PC-9 (cell line): ENCODE measurements around the gene GNAQ. TPM values are rescaled to one million over a fixed set of nuclear protein-coding genes. Genes with fewer than 3 reads are reported as not detected.
"Not testable (repeated sequence)": the region's sequence is repeated elsewhere in the genome, so short reads cannot be mapped to it uniquely, and the experiment has no call there.

Source experiments
- BruUV-seq: library from RNA; stranded (reverse); fragments of 400-500 nt; replicated peaks from 2 replicates; lab custom pipeline; 2021; lab: Mats Ljungman, UMichigan
- CTCF ChIA-PET: fragments of 300-600 bp; sonication (Branson Sonifier 250); formaldehyde crosslinking; loops from one replicate; lab custom pipeline; 2022; ENCODE audit warnings: antibody characterized with exemption; lab: Charles Lee
- POLR2A ChIA-PET: fragments of 300-600 bp; sonication (Branson Sonifier 250); formaldehyde crosslinking; loops from one replicate; lab custom pipeline; 2022; ENCODE audit warnings: antibody characterized with exemption; ENCODE audit not compliant: unreplicated experiment; lab: Charles Lee
- DNase-seq, 2 experiments: peaks; one replicate each; pipeline versions ENCODE4 v3.0.0 to v3.0.0-alpha.2; 2015 to 2022; ENCODE audit warnings: mixed read lengths in 1 of 2
- H2AFZ ChIP-seq: fragments of 200-600 bp; sonication (generic); 2 replicates; pipeline ENCODE4 v1.8.1; 2017; ENCODE audit warnings: antibody characterized with exemption
- H3F3A ChIP-seq: fragments of 200-600 bp; sonication (generic); 2 replicates; pipeline ENCODE4 v1.8.1; 2017; ENCODE audit warnings: antibody characterized with exemption, mild to moderate bottlenecking, low read depth; ENCODE audit not compliant: insufficient read depth
- H3K27ac ChIP-seq: fragments of 200-600 bp; sonication (generic); 2 replicates; pipeline ENCODE4 v1.6.1; 2016; ENCODE audit warnings: mixed run types
- H3K27me3 ChIP-seq: fragments of 200-600 bp; sonication (generic); 2 replicates; pipeline ENCODE4 v1.6.1; 2016; ENCODE audit warnings: low read depth, mixed run types; ENCODE audit not compliant: insufficient read depth
- H3K36me3 ChIP-seq: fragments of 200-600 bp; sonication (generic); 2 replicates; pipeline ENCODE4 v1.6.1; 2016; ENCODE audit warnings: low read depth, mixed run types
- H3K4me1 ChIP-seq: fragments of 200-600 bp; sonication (generic); replicated peaks from 2 replicates; pipeline ENCODE4 v1.6.1; 2016; ENCODE audit warnings: mixed run types; ENCODE audit not compliant: insufficient read depth
- H3K4me2 ChIP-seq: fragments of 200-600 bp; sonication (generic); 2 replicates; pipeline ENCODE4 v1.6.1; 2017; ENCODE audit warnings: mixed run types
- H3K4me3 ChIP-seq: fragments of 200-600 bp; sonication (generic); 2 replicates; pipeline ENCODE4 v1.6.1; 2016; ENCODE audit warnings: mixed run types
- H3K79me2 ChIP-seq: fragments of 200-600 bp; sonication (generic); 2 replicates; pipeline ENCODE4 v1.6.1; 2017; ENCODE audit warnings: low read depth, mixed run types
- H3K9me2 ChIP-seq: fragments of 200-600 bp; sonication (generic); 2 replicates; pipeline ENCODE4 v1.8.1; 2017; ENCODE audit warnings: mild to moderate bottlenecking; ENCODE audit not compliant: insufficient read depth
- H3K9me3 ChIP-seq: fragments of 200-600 bp; sonication (generic); 2 replicates; pipeline ENCODE4 v1.8.1; 2016; ENCODE audit warnings: low read depth; ENCODE audit not compliant: insufficient read depth
- H4K20me1 ChIP-seq: fragments of 200-600 bp; sonication (generic); 2 replicates; pipeline ENCODE4 v1.8.1; 2017; ENCODE audit not compliant: insufficient read depth
- EZH2 ChIP-seq: fragments of 200-600 bp; sonication (generic); IDR thresholded peaks from 2 replicates; pipeline ENCODE4 v1.8.0; 2017; ENCODE audit warnings: antibody characterized with exemption, low read depth
- intact Hi-C: fragments of 100-400 bp; cut with micrococcal nuclease; formaldehyde crosslinking; loops from one replicate; pipeline ENCODE4 v1.10.0; 2022; ENCODE audit not compliant: unreplicated experiment
- total RNA-seq: library from RNA; stranded (reverse); gene quantifications from 2 replicates; pipeline ENCODE4 v1.2.3, GENCODE V29; 2021
- TF ChIP-seq, protein P1 (sequence below): fragments of 200-600 bp; sonication (generic); conservative IDR thresholded peaks from 2 replicates; pipeline ENCODE4 v1.6.1; 2017; ENCODE audit warnings: mixed run types, antibody characterized with exemption, mild to moderate bottlenecking, moderate library complexity

GNAQ gene
- total RNA-seq, 1 experiment from 2014 or later, result 51.6 TPM

DNA sequence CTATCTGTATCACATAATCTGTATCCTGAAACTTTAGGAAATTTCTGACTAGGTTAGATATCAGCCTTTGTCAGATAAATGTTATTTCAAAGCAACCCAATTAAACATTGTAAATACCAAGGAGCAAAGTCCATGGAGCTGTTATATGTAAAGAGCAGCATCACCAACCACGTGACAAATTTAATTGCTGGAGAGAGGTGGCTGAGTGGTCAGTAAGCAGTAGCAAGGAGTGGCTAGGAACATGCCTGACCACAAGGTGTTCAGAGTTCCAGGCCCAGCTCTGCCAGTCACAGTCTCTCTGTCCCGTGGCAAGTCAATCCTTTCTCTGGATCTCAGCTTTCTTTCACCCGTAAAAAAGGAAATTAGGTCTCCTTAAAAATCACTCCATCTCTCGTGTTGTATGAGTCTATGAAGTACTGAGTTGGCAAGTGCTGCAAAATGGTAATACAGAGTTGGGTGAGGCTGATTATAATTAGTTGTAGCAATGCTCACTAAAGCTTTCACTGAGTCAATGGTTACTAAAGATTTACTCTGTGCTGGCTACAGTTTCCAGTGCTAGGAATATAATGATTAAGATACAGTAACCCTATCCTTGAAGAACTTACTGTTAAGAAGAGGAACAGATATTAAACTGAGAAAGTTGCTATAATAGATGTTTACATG lies 166.1 kb downstream of the GNAQ start:
- CTCF ChIA-PET, result no interaction called here
- no peak for TF ChIP-seq EZH2
- TF ChIP-seq, protein P1, sequence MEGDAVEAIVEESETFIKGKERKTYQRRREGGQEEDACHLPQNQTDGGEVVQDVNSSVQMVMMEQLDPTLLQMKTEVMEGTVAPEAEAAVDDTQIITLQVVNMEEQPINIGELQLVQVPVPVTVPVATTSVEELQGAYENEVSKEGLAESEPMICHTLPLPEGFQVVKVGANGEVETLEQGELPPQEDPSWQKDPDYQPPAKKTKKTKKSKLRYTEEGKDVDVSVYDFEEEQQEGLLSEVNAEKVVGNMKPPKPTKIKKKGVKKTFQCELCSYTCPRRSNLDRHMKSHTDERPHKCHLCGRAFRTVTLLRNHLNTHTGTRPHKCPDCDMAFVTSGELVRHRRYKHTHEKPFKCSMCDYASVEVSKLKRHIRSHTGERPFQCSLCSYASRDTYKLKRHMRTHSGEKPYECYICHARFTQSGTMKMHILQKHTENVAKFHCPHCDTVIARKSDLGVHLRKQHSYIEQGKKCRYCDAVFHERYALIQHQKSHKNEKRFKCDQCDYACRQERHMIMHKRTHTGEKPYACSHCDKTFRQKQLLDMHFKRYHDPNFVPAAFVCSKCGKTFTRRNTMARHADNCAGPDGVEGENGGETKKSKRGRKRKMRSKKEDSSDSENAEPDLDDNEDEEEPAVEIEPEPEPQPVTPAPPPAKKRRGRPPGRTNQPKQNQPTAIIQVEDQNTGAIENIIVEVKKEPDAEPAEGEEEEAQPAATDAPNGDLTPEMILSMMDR, result no peak

DNA sequence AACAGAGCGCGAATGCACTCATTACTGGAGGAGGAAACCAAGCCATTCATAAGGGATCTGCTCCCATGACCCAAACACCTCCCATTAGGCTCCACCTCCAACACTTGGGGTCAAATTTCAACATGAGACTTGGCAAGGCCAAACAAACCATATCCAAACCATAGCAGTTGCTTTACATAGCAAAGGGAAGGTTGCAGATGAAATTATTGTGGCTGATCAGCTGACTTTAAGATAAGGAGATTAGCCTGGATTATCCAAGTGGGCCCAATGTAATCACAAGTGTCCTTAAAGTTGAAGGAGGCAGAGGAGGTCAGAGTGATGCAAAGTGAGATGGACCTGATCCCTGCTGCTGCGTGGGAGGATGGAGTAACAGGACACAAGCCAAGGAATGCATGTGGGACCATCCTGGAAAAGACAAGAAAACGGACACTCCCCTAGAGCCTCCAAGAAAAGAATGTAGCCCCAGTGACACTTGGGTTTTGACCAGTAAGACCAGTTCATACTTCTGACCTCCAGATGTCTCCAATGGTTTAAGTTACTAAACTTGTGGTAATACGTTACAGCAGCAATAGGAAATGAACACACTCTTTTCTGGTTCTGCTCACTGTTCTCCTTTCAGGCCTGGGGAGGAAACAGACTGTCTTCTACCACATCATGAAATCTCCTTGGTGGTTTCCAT lies 167.3 kb downstream of the GNAQ start:
- no peak overlapping the region for H3K27ac ChIP-seq
- no peaks in the 10 kb centered on the region for H3F3A ChIP-seq
- no peak for DNase-seq
- no peaks in the 10 kb centered on the region for H4K20me1 ChIP-seq
- no peak overlapping the region for H3K4me2 ChIP-seq
- H3K9me3 ChIP-seq, result no peaks in the 10 kb centered on the region
- intact Hi-C loops, result loop anchor here (10.0 kb wide), 1 partner anchor 260 kb away; no protein-coding TSS in a partner anchor
- ChIA-PET POLR2A (no interaction called here), CTCF (no interaction called here)
- no peaks in the 10 kb centered on the region for H3K36me3 ChIP-seq
- no peak overlapping the region for H3K4me3 ChIP-seq
- H2AFZ ChIP-seq, result no peak overlapping the region
- H3K9me2 ChIP-seq, result no peaks in the 10 kb centered on the region
- peaks cover 4% of the 10 kb centered on the region; the same call in 1 of the 2 replicates for H3K79me2 ChIP-seq
- H3K4me1 ChIP-seq, result no peaks in the 10 kb centered on the region
- H3K27me3 ChIP-seq, result no peaks in the 10 kb centered on the region
- no TSS peak for BruUV-seq
- no peak for TF ChIP-seq EZH2
- TF ChIP-seq, protein P1, result no peak

More for the DNA sequence above, 166.1 kb downstream of the GNAQ start:
- Histone ChIP-seq H3K4me1 (no peaks in the 10 kb centered on the region), H3K27ac (no peak overlapping the region), H3K4me3 (no peak overlapping the region), H4K20me1 (no peaks in the 10 kb centered on the region), H3K79me2 (peaks cover 4% of the 10 kb centered on the region; the same call in 1 of the 2 replicates), H3K9me2 (no peaks in the 10 kb centered on the region), H3K36me3 (no peaks in the 10 kb centered on the region), H2AFZ (no peak overlapping the region), H3K27me3 (no peaks in the 10 kb centered on the region), H3K9me3 (no peaks in the 10 kb centered on the region), H3K4me2 (no peak overlapping the region), H3F3A (no peaks in the 10 kb centered on the region)
- POLR2A ChIA-PET, result no interaction called here
- BruUV-seq, result no TSS peak
- intact Hi-C loops, result loop anchor here (10.0 kb wide), 1 partner anchor 259 kb away; no protein-coding TSS in a partner anchor
- DNase-seq, result no peak

DNA sequence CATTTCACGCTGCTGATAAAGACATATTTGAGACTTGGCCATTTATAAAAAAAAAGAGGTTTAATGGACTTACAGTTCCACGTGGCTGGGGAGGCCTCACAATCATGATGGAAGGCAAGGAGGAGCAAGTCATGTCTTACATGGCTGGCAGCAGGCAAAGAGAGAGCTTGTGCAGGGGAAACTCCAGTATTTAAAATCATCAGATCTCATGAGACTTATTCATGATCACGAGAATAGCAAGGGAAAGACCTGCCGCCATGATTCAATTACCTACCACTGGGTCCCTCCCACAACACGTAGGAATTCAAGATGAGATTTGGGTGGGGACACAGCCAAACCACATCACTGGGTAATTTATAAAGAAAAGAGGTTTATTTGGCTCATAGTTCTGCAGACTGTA lies 168.0 kb downstream of the GNAQ start:
- POLR2A ChIA-PET, H3K4me1 ChIP-seq, H3K36me3 ChIP-seq, H3K4me3 ChIP-seq, BruUV-seq, H3K27me3 ChIP-seq, H3K4me2 ChIP-seq, CTCF ChIA-PET, H3K27ac ChIP-seq, H3F3A ChIP-seq, DNase-seq, H4K20me1 ChIP-seq, H3K79me2 ChIP-seq, H2AFZ ChIP-seq, H3K9me3 ChIP-seq, H3K9me2 ChIP-seq: not testable (repeated sequence)
- intact Hi-C loops, result loop anchor here (10.0 kb wide), 1 partner anchor 261 kb away; no protein-coding TSS in a partner anchor

DNA sequence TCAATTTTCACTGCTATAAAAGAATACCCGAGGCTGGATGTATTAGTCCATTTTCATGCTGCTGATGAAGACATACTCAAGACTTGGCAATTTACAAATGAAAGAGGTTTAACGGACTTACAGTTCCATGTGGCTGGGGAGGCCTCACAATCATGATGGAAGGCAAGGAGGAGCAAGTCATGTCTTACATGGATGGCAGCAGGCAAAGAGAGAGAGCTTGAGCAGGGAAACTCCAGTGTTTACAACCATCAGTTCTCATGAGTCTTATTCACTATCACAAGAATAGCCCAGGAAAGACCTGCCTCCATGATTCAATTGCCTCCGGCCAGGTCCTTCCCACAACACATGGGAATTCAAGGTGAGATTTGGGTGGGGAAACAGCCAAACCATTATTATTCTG lies 170.7 kb downstream of the GNAQ start:
- H3K9me3 ChIP-seq, DNase-seq, H3K36me3 ChIP-seq, H3K27me3 ChIP-seq, CTCF ChIA-PET, H4K20me1 ChIP-seq, H3K4me2 ChIP-seq, H2AFZ ChIP-seq, H3K4me3 ChIP-seq, BruUV-seq, H3F3A ChIP-seq, H3K79me2 ChIP-seq, H3K27ac ChIP-seq, H3K9me2 ChIP-seq, POLR2A ChIA-PET, H3K4me1 ChIP-seq: not testable (repeated sequence)
- intact Hi-C loops, result loop anchor here (10.0 kb wide), 1 partner anchor 264 kb away; no protein-coding TSS in a partner anchor
